ENCODE measurements around the gene KXD1. TPM values are rescaled to one million over a fixed set of nuclear protein-coding genes. Genes with fewer than 3 reads are reported as not detected.

Gene KXD1
- total RNA-seq, 1 experiment from 2014 or later, result 138 TPM

GRCh38 chr19:18597809-18598660 is 40.4 kb downstream of the KXD1 start:
- H2AFZ ChIP-seq (ENCODE audit: low read length), result no peak overlapping the region
- no peak overlapping the region for H2BK12ac ChIP-seq (ENCODE audit: insufficient read length, low read depth, low read length)
- no peak overlapping the region; a peak in 2 of 5 replicates for H3K4me3 Mint-ChIP-seq
- H3K9me3 Mint-ChIP-seq, result no peaks in the 10 kb centered on the region; a peak in 1 of 5 replicates
- no peak overlapping the region for H2BK5ac ChIP-seq (ENCODE audit: insufficient read length, low read length)
- no peaks in the 10 kb centered on the region for H4K20me1 ChIP-seq (ENCODE audit: control insufficient read depth, insufficient read depth, insufficient read length)
- no peak overlapping the region for H4K5ac ChIP-seq (ENCODE audit: insufficient read length, low read depth, low read length)
- H3K79me2 ChIP-seq (ENCODE audit: insufficient read depth, low read length), result no peaks in the 10 kb centered on the region
- H2BK20ac ChIP-seq (ENCODE audit: low read depth, low read length, poor library complexity, severe bottlenecking), result no peak overlapping the region
- H3K27me3 ChIP-seq (ENCODE audit: insufficient read depth, low read length), result peaks cover 3% of the 10 kb centered on the region; the same call in 1 of the 2 replicates
- no peak overlapping the region for H3K4ac ChIP-seq (ENCODE audit: low read depth, low read length)
- H3K79me1 ChIP-seq (ENCODE audit: insufficient read depth, low read depth, low read length, poor library complexity, severe bottlenecking), result no peaks in the 10 kb centered on the region
- peaks cover 13% of the 10 kb centered on the region for H3K23me2 ChIP-seq (ENCODE audit: insufficient read length, low read depth, low read length, poor library complexity, severe bottlenecking)
- WGBS (ENCODE audit: extremely low coverage, insufficient read length, low lambda C conversion rate), result no CpG with 5 or more reads among the region's 25 CpGs
- no peak overlapping the region for H4K91ac ChIP-seq (ENCODE audit: insufficient read length, low read depth, low read length)
- no peaks in the 10 kb centered on the region for H3K9me3 ChIP-seq (ENCODE audit: control insufficient read depth, low read depth, low read length)
- no peak overlapping the region for H3K4me2 ChIP-seq (ENCODE audit: insufficient read depth, insufficient read length, low read length)
- H3K27me3 Mint-ChIP-seq (ENCODE audit: low read depth), result peaks cover 57% of the 10 kb centered on the region
- no peak for TF ChIP-seq CTCF (conservative IDR thresholded peaks at IDR 0.05)
- H3K27ac ChIP-seq (ENCODE audit: insufficient read length, low read depth, low read length), result no peak overlapping the region
- H3K36me3 Mint-ChIP-seq (ENCODE audit: insufficient read depth in 1 of 3, low read depth in 3 of 3), result peaks cover 0 to 2% (median 0%) of the 10 kb centered on the region in 3 experiments; a peak in 1 of 7 replicates
- no peak overlapping the region for H3K9ac ChIP-seq (ENCODE audit: extremely low read depth, insufficient read length, low read length)
- H3K14ac ChIP-seq (ENCODE audit: insufficient read depth, low read length), result no peak overlapping the region
- H3K4me1 Mint-ChIP-seq, result peaks cover 27 to 35% of the 10 kb centered on the region in 2 experiments
- H2BK15ac ChIP-seq (ENCODE audit: low read depth, low read length), result no peak overlapping the region
- peaks cover 4% of the 10 kb centered on the region; the same call in 1 of the 2 replicates for H3K4me1 ChIP-seq (ENCODE audit: insufficient read depth, low read length)
- H3K23ac ChIP-seq (ENCODE audit: insufficient read length, low read depth, low read length), result no peak overlapping the region
- no peak overlapping the region for H2BK120ac ChIP-seq (ENCODE audit: low read depth, low read length, poor library complexity, severe bottlenecking)
- H3K27ac Mint-ChIP-seq, result no peak overlapping the region
- no peak overlapping the region for H2AK5ac ChIP-seq (ENCODE audit: insufficient read length, low read length)
- H3T11ph ChIP-seq (ENCODE audit: low read length), result no peak overlapping the region
- no peak overlapping the region for H3K56ac ChIP-seq (ENCODE audit: insufficient read length, low read depth, low read length)
- H3K18ac ChIP-seq (ENCODE audit: insufficient read length, low read depth, low read length), result no peak overlapping the region
- DNase-seq, result no peak
- H4K8ac ChIP-seq (replicated peaks; ENCODE audit: insufficient read length, low read depth, low read length), result no peak overlapping the region
